HG02763 (cell line): ENCODE data around the gene P3H1.

ENCODE experiments used
- ATAC-seq: cut with Tn5 transposase; IDR thresholded peaks from one replicate; pipeline ENCODE4 v1.9.1; 2021; ENCODE audit warnings: mild to moderate bottlenecking, moderate library complexity; ENCODE audit not compliant: unreplicated experiment

The P3H1 gene

GRCh38 chr1:42746436-42747105 lies 20.3 kb downstream of the P3H1 start:
- ATAC-seq = no peak

GRCh38 chr1:42745851-42746250 lies 21.0 kb downstream of the P3H1 start:
- ATAC-seq = no peak

- ATAC-seq = no peak
These were observed 22.7 kb downstream of the P3H1 start for GRCh38 chr1:42744148-42744413.

- ATAC-seq = no peak
These were observed 23.3 kb downstream of the P3H1 start for GRCh38 chr1:42743317-42744147.

GRCh38 chr1:42742617-42743316 lies 24.1 kb downstream of the P3H1 start:
- ATAC-seq = no peak

- ATAC-seq = no peak
These were observed 24.7 kb downstream of the P3H1 start for GRCh38 chr1:42742141-42742540.

GRCh38 chr1:42741706-42742105 lies 25.1 kb downstream of the P3H1 start:
- no peak for ATAC-seq

- ATAC-seq = no peak
These were observed 25.8 kb downstream of the P3H1 start for GRCh38 chr1:42740851-42741580.

- no peak for ATAC-seq
These were observed 26.8 kb downstream of the P3H1 start, which contains the start of gene CLDN19 for GRCh38 chr1:42739753-42740700. TSS of gene CLDN19 (minus strand) at chr1:42740236. CDS start at chr1:42740063, 173 bp downstream.

- no peak for ATAC-seq
These were observed 28.1 kb downstream of the P3H1 start for GRCh38 chr1:42738678-42739226.

- ATAC-seq = no peak
These were observed 28.7 kb downstream of the P3H1 start for GRCh38 chr1:42737986-42738677.

GRCh38 chr1:42737257-42737656 lies 29.6 kb downstream of the P3H1 start:
- ATAC-seq = no peak

GRCh38 chr1:42736571-42737200 lies 30.1 kb downstream of the P3H1 start:
- no peak for ATAC-seq

- ATAC-seq = no peak
These were observed 30.7 kb downstream of the P3H1 start for GRCh38 chr1:42736152-42736551.

GRCh38 chr1:42735477-42736105 lies 31.2 kb downstream of the P3H1 start:
- ATAC-seq = no peak

- ATAC-seq = no peak
These were observed 31.8 kb downstream of the P3H1 start for GRCh38 chr1:42735056-42735455.

GRCh38 chr1:42734201-42735035 lies 32.4 kb downstream of the P3H1 start:
- ATAC-seq = no peak
